ENCODE data around the gene VSIG2.
A peak's percentile ranks its signal among the peaks of the same experiment; 100 is the strongest.

The VSIG2 gene

DNA sequence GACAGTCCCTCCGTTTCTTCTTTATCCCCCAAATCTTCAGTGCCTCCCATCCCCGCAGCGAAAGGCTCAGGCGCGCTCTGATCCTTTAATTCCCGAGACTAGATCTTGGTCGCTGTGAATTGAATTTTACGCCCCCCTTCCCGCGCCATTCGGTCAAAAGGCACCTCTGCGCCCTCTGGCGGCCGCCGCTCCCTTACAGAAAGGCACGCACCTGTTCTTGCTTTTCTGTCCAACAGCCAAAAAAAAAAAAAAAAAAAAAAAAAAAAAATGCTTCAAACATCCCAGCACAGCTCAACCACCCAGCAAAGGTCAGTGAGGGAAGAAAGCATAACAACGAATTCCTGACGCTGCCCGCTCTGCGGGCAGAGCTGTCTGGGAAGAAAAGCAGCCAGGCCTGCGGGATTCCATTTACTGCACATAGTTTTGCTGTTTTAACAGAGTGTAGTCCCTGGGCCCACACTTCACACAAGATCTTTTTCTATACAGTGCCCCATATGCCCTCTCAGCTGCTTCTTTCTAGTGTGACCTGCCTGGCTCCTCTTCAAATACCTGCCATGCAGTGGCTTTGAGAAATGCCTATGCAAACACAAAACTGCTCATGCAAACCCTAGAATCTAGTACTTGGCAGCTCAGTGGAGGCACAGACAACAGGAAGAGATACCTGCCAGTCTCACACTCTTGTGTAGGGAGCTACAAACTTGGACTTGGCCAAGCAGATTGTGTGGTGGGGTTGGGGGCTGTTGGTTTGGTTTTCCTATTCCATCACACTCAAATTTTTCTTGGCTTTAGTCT is 11.3 kb upstream of the VSIG2 start:
- H3K36me3 ChIP-seq (ENCODE audit: control insufficient read depth, insufficient read depth, low read length): no peaks in the 10 kb centered on the region
- peaks cover 48% of the 10 kb centered on the region for H3K27me3 ChIP-seq (ENCODE audit: control insufficient read depth, insufficient read depth, low read length, poor library complexity, severe bottlenecking)
- 6% methylated on average over 21 of the region's 21 CpGs for WGBS, 2 experiments
- peak overlapping the region; percentile 34 for H3K4me3 ChIP-seq (ENCODE audit: insufficient read depth, low read depth, low read length)
- H3K9me3 ChIP-seq (ENCODE audit: control insufficient read depth, low read length): no peaks in the 10 kb centered on the region
- peaks cover 35% of the 10 kb centered on the region for H3K4me1 ChIP-seq (ENCODE audit: control insufficient read depth, insufficient read depth, low read length)
- H3K27ac ChIP-seq (ENCODE audit: insufficient read depth, low read depth, low read length, poor library complexity, severe bottlenecking): no peak overlapping the region

DNA sequence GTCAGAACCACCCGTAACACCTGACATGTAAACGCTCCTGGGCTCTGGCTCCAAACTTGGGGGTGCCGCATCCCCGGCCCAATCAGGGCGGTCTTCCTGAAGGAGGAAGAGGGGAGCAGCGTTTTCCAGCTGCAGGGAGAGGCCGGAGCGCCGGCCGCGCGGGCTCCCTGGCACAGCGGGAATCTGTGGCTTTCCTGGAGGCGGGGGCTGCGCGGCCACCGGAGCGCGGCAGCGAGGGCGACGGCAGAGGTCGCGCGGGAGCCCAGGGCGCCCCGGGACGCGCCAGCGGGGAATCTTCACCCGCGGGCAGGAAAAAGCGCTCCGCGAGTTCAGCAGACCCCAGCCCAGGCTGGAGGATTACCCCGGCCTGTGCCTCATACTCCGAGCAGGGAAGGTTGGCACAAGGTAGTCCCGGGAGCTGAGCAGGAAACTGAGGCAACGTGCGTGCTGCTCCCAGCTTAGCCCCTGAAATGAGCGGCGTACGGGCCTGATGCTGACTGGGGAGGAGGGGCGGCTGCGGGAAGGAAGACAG is 10.6 kb upstream of the VSIG2 start:
- H3K27me3 ChIP-seq (ENCODE audit: control insufficient read depth, insufficient read depth, low read length, poor library complexity, severe bottlenecking): peaks cover 54% of the 10 kb centered on the region
- H3K9me3 ChIP-seq (ENCODE audit: control insufficient read depth, low read length): no peaks in the 10 kb centered on the region
- peak overlapping the region; percentile 34 for H3K4me3 ChIP-seq (ENCODE audit: insufficient read depth, low read depth, low read length)
- H3K4me1 ChIP-seq (ENCODE audit: control insufficient read depth, insufficient read depth, low read length): peaks cover 35% of the 10 kb centered on the region
- no peak overlapping the region for H3K27ac ChIP-seq (ENCODE audit: insufficient read depth, low read depth, low read length, poor library complexity, severe bottlenecking)
- WGBS, 2 experiments: 1% methylated on average over 45 of the region's 45 CpGs
- H3K36me3 ChIP-seq (ENCODE audit: control insufficient read depth, insufficient read depth, low read length): no peaks in the 10 kb centered on the region

DNA sequence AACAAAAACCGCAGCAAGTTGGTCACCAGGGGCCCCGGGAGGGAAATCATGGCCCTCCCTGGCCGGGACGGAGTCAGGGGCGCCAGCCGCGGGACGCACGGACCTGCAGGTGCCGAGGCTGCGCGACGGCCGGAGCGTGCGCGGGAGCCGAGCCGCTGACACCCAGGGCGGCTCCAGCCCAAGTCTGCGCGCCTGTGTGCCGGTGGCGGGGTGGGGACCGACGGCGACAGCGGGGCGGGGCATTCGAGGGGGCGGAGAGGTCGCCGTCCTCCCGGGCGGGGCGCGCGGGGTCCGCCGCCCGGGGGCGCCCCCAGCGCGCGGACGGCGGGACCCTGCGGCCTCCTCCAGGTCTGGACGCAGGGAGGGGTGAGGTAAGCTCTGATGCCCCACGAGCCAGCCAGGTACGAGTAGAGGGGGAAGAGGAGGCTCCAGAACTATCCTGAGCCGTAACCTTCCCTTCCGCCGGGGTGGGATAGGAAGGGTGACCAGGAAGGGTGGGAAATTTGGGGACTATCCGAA is 10.1 kb upstream of the VSIG2 start, which contains the start of gene ESAM:
TSS of gene ESAM (minus strand) at position 186 of the 519 bp plus-strand sequence. CDS start at position 50, 136 bp downstream.
- Histone ChIP-seq H3K36me3 (ENCODE audit: control insufficient read depth, insufficient read depth, low read length) (no peaks in the 10 kb centered on the region), H3K4me3 (ENCODE audit: insufficient read depth, low read depth, low read length) (peak within 1 kb of the TSS; percentile 34), H3K9me3 (ENCODE audit: control insufficient read depth, low read length) (no peaks in the 10 kb centered on the region), H3K27me3 (ENCODE audit: control insufficient read depth, insufficient read depth, low read length, poor library complexity, severe bottlenecking) (peaks cover 60% of the 10 kb centered on the region), H3K4me1 (ENCODE audit: control insufficient read depth, insufficient read depth, low read length) (peaks cover 35% of the 10 kb centered on the region), H3K27ac (ENCODE audit: insufficient read depth, low read depth, low read length, poor library complexity, severe bottlenecking) (no peak within 1 kb of the TSS)
- WGBS, 2 experiments: 1% methylated on average over 55 of the region's 55 CpGs

DNA sequence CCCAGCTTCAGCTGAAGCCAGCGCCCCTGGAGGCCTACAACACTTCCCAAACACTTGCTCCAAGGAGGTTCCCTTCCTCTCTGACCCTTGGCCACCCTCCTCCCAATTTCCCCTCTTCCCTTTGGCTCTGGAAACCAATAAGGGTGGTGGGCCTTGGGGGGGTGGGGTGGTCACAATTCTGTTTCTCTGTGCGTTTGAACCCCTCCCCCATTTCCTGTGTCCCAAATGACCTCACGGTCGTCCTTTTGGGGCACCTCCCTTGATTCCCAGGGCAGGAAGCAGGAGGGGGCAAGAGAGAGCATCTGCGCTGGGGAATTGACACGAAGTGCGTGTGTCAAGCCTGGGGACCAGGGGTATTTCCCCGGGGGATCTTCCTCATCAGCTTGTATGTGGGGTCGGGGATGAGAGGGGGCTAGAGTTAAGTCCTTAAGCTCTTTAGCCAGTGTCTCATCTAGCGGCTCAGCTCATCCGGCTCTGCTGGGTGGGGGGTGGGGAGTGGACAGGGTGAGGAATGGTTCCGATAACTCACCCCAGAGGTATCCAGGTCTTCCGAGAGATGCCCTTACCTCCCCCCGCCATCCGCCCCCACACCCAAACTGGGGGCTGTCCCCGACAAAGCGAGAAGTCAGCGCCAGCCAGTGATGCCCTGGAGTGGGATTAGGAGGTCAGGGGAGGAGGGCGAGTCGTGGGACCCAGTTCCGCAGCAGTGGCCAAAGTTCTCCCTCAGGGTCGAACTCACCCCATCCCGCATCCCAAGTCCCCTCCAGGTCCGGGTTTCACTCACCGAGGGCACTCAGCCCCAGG is 9.4 kb upstream of the VSIG2 start:
- Histone ChIP-seq H3K27ac (ENCODE audit: insufficient read depth, low read depth, low read length, poor library complexity, severe bottlenecking) (no peak overlapping the region), H3K4me3 (ENCODE audit: insufficient read depth, low read depth, low read length) (peak overlapping the region; percentile 34), H3K36me3 (ENCODE audit: control insufficient read depth, insufficient read depth, low read length) (no peaks in the 10 kb centered on the region), H3K27me3 (ENCODE audit: control insufficient read depth, insufficient read depth, low read length, poor library complexity, severe bottlenecking) (peaks cover 66% of the 10 kb centered on the region), H3K9me3 (ENCODE audit: control insufficient read depth, low read length) (no peaks in the 10 kb centered on the region), H3K4me1 (ENCODE audit: control insufficient read depth, insufficient read depth, low read length) (peaks cover 35% of the 10 kb centered on the region)
- WGBS, 2 experiments: 3 to 5% methylated on average over 24 to 25 of the region's 25 CpGs

DNA sequence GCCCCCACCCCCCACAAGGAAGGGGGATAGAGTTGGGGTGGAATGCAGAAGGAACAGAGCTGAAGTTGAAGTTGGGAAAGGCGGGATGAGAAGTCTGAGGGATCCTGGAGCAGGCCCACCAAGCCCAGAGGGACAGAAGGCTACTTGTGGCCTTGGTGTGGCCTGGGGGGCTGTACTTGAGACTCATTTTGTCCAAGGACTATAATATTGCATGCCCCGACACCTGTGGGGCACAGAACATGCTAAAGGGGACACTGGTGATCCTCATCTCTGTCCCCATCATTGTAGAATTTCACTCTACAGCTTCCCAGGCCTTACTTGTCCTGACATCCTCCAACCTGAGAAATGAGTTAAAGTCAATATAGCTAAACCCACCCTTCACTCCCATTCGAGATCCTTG is 8.8 kb upstream of the VSIG2 start:
- H3K36me3 ChIP-seq (ENCODE audit: control insufficient read depth, insufficient read depth, low read length): no peaks in the 10 kb centered on the region
- WGBS, 2 experiments: 55% methylated on average over 3 of the region's 3 CpGs
- no peak overlapping the region for H3K4me3 ChIP-seq (ENCODE audit: insufficient read depth, low read depth, low read length)
- H3K27ac ChIP-seq (ENCODE audit: insufficient read depth, low read depth, low read length, poor library complexity, severe bottlenecking): no peak overlapping the region
- peaks cover 67% of the 10 kb centered on the region for H3K27me3 ChIP-seq (ENCODE audit: control insufficient read depth, insufficient read depth, low read length, poor library complexity, severe bottlenecking)
- no peaks in the 10 kb centered on the region for H3K9me3 ChIP-seq (ENCODE audit: control insufficient read depth, low read length)
- H3K4me1 ChIP-seq (ENCODE audit: control insufficient read depth, insufficient read depth, low read length): peaks cover 35% of the 10 kb centered on the region

DNA sequence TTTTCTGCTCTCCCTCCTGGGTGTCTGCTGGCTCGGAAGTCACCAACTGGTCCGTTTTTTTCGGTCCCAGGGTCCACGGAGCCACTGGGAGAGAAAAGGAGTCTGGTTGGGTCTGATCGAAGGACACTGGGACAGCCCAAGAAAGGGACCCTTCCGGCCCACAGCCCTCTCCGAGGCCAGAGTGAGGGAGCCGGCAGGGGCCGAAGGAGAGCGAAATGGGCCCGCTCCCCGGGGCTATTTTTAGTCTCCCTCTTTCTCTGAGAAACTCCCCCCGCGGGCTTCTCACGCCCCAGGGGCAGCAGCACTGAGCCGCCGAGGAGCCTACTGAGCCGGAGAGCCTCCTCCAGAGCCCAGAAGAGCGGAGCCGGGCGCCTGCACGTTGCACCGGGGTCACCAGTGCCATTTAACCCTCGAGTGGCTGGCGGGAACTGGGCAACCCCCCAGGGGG is 8.2 kb upstream of the VSIG2 start:
- 5 to 7% methylated on average over 25 of the region's 25 CpGs for WGBS, 2 experiments
- Histone ChIP-seq H3K4me3 (ENCODE audit: insufficient read depth, low read depth, low read length) (no peak overlapping the region), H3K9me3 (ENCODE audit: control insufficient read depth, low read length) (no peaks in the 10 kb centered on the region), H3K4me1 (ENCODE audit: control insufficient read depth, insufficient read depth, low read length) (peaks cover 35% of the 10 kb centered on the region), H3K27ac (ENCODE audit: insufficient read depth, low read depth, low read length, poor library complexity, severe bottlenecking) (no peak overlapping the region), H3K36me3 (ENCODE audit: control insufficient read depth, insufficient read depth, low read length) (no peaks in the 10 kb centered on the region), H3K27me3 (ENCODE audit: control insufficient read depth, insufficient read depth, low read length, poor library complexity, severe bottlenecking) (peaks cover 67% of the 10 kb centered on the region)

DNA sequence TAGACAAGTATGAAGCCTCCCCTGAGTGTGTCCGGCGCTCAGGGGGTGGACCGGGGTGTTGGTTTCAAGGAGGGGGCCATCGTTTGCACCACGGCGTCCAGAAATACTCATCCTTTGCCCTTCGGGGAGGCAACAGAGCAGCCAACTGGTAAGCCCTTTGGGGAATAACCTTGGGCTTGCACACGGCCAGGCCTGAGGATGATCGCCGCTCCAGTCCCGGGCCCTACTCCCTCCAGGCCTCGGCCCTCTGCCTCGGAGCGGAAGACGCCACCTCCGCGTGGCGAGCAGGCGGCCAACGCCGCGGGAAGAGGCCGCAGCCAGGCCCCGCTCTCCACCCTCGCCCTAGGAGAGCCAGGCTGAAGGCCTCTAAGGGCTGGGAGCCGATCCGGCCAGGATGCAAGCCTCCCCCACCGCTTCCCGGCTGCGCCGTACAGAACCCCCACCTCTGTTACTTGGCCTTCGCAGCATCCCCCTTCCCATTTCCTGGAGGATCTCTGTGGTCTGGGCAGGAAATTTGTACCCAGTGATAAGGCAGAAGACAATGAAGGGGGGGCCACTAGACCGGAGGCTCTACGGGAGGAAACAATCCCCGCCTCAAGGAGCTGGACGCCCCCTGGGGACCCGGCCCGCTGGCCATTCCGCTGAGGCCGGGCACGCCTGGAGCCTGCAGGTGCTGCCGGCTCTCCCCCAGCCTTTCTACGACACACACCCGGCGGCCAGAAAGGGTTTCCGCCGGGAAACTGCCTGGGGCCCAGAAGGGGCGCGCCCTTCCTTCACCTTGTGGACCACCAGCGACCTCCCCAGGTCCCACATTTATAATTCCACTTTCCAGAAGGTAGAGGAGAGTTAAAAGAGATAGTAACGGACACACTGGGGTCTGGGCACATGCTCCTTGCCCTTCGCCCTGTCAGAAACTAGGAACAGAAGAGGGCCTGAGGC is 7.5 kb upstream of the VSIG2 start:
- Histone ChIP-seq H3K4me1 (ENCODE audit: control insufficient read depth, insufficient read depth, low read length) (peaks cover 39% of the 10 kb centered on the region), H3K27me3 (ENCODE audit: control insufficient read depth, insufficient read depth, low read length, poor library complexity, severe bottlenecking) (peaks cover 67% of the 10 kb centered on the region), H3K36me3 (ENCODE audit: control insufficient read depth, insufficient read depth, low read length) (no peaks in the 10 kb centered on the region), H3K27ac (ENCODE audit: insufficient read depth, low read depth, low read length, poor library complexity, severe bottlenecking) (no peak overlapping the region), H3K9me3 (ENCODE audit: control insufficient read depth, low read length) (no peaks in the 10 kb centered on the region), H3K4me3 (ENCODE audit: insufficient read depth, low read depth, low read length) (peak overlapping the region; percentile 31)
- WGBS, 2 experiments: 11% methylated on average over 52 of the region's 52 CpGs

DNA sequence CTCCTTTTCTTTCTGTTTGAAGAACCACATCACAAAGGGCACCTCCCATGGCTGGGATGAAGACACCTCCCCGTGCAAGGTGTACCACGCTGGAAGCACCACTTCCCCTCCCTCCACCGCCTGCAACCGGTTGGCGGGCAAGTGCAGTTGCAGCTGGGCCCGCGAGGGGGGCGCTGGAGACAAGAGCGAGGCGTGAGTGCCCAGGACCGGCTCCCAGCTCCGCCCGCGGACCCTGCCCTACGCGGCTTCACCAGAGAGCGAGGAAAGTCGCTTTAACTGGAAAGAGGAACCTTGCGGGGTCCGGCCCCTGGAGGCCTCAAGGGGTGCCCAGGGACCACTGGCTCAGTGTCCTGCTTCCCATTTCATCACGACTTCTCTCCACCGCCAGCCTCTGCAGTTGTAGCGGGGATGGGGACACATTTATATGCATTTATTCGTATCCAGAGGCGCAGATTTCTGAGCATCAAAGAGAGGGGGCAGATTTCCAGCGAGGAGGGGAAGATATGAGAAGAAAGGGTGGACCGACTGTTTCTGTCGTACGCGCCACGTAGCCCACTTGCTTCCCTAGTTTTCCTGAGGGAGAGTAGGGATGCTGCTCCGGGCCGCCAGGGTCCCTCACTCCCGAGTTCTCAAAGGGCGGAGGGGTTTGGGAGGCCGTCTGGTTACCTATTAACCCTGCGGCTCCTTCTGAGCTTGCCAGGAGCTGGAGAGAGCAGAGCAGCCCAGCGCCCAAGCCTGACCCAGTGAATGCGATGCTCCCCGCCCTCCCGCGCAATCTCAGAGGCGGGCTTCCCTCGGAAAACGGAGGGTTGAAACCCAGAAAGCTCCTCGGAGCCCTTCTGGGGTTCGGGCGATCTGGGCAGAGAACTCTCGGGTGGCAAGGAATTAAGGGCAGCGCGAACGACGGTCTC is 6.6 kb upstream of the VSIG2 start:
- Histone ChIP-seq H3K27ac (ENCODE audit: insufficient read depth, low read depth, low read length, poor library complexity, severe bottlenecking) (no peak overlapping the region), H3K4me1 (ENCODE audit: control insufficient read depth, insufficient read depth, low read length) (peaks cover 48% of the 10 kb centered on the region), H3K9me3 (ENCODE audit: control insufficient read depth, low read length) (no peaks in the 10 kb centered on the region), H3K4me3 (ENCODE audit: insufficient read depth, low read depth, low read length) (peak overlapping the region; percentile 31), H3K36me3 (ENCODE audit: control insufficient read depth, insufficient read depth, low read length) (no peaks in the 10 kb centered on the region), H3K27me3 (ENCODE audit: control insufficient read depth, insufficient read depth, low read length, poor library complexity, severe bottlenecking) (peaks cover 71% of the 10 kb centered on the region)
- WGBS, 2 experiments: 6 to 7% methylated on average over 53 of the region's 53 CpGs

DNA sequence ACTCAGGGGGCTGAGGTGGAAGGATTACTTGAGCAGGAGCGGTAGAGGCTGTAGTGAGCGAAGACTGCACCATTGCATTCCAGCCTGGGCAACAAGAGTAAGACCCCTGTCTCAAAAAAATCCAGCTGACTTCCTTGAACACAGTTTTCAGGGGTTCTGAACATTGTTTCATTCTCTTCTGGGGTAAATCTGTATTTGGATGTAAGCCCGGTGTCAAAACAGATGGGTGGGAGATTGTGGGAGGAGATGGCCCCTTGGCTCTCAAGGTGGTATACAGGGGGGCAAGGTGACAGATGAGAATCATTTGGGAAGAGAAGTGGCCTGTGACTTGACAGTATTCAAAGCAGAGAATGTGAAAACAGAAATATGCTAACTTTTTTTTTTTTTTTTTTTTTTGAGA is 5.3 kb upstream of the VSIG2 start:
- Histone ChIP-seq H3K4me3 (ENCODE audit: insufficient read depth, low read depth, low read length) (no peak overlapping the region), H3K27ac (ENCODE audit: insufficient read depth, low read depth, low read length, poor library complexity, severe bottlenecking) (no peak overlapping the region), H3K27me3 (ENCODE audit: control insufficient read depth, insufficient read depth, low read length, poor library complexity, severe bottlenecking) (peaks cover 68% of the 10 kb centered on the region), H3K4me1 (ENCODE audit: control insufficient read depth, insufficient read depth, low read length) (peaks cover 49% of the 10 kb centered on the region), H3K36me3 (ENCODE audit: control insufficient read depth, insufficient read depth, low read length) (no peaks in the 10 kb centered on the region), H3K9me3 (ENCODE audit: control insufficient read depth, low read length) (no peaks in the 10 kb centered on the region)
- 88 to 94% methylated on average over 3 of the region's 3 CpGs for WGBS, 2 experiments

Measured in ectodermal cell (in vitro differentiated cells).